CMK (cell line): Measurements from ENCODE around the gene MTO1.
A peak's percentile ranks its signal among the peaks of the same experiment; 100 is the strongest.
"Not testable (repeated sequence)": the region's sequence is repeated elsewhere in the genome, so short reads cannot be mapped to it uniquely, and the experiment has no call there.

Experiments used
- DNase-seq: peaks from one replicate; pipeline ENCODE4 v3.0.0-alpha.2; 2010; ENCODE audit warnings: low read depth

The MTO1 gene

GRCh38 chr6:73503027-73503772, 41.7 kb downstream of the MTO1 start:
- DNase-seq: no peak

- DNase-seq: no peak
These were observed 42.6 kb downstream of the MTO1 start for GRCh38 chr6:73504160-73504559.

GRCh38 chr6:73505142-73505541, 43.6 kb downstream of the MTO1 start:
- DNase-seq: no peak

GRCh38 chr6:73505705-73506104, 44.2 kb downstream of the MTO1 start:
- DNase-seq: not testable (repeated sequence)

GRCh38 chr6:73506246-73506645, 44.7 kb downstream of the MTO1 start:
- no peak for DNase-seq

- DNase-seq: no peak
These were observed 47.2 kb downstream of the MTO1 start for GRCh38 chr6:73508776-73509175.

GRCh38 chr6:73509851-73510250, 48.3 kb downstream of the MTO1 start:
- no peak for DNase-seq

GRCh38 chr6:73511796-73512195, 50.3 kb downstream of the MTO1 start:
- DNase-seq: no peak

- DNase-seq: no peak
These were observed 51.9 kb downstream of the MTO1 start for GRCh38 chr6:73513496-73513854.

GRCh38 chr6:73514746-73515110, 53.2 kb downstream of the MTO1 start:
- DNase-seq: no peak

GRCh38 chr6:73515204-73515655, 53.7 kb downstream of the MTO1 start:
- DNase-seq: no peak

- DNase-seq: no peak
These were observed 55.3 kb downstream of the MTO1 start for GRCh38 chr6:73516514-73517489.

GRCh38 chr6:73518100-73518981, 56.8 kb downstream of the MTO1 start:
- DNase-seq: not testable (repeated sequence)

GRCh38 chr6:73518982-73519881, 57.7 kb downstream of the MTO1 start:
- DNase-seq: not testable (repeated sequence)

- DNase-seq: peak; percentile 78
These were observed 58.6 kb downstream of the MTO1 start for GRCh38 chr6:73519926-73520687.

GRCh38 chr6:73520688-73521350, 59.3 kb downstream of the MTO1 start, which contains the start of gene EEF1A1:
Gene EEF1A1, minus strand, starts transcription at chr6:73521032. Its CDS starts 1,006 bp downstream, at chr6:73520026.
- peak; percentile 98 for DNase-seq

GRCh38 chr6:73521351-73521985, 59.9 kb downstream of the MTO1 start:
- no peak for DNase-seq

GRCh38 chr6:73523434-73524123, 62.0 kb downstream of the MTO1 start:
- peak; percentile 76 for DNase-seq
